Activated CD8-positive, alpha-beta T cell treated with anti-CD3 and anti-CD28 coated beads for 36 hours (primary cell): ENCODE results near the gene SORL1. TPM values are rescaled to one million over a fixed set of nuclear protein-coding genes. Genes with fewer than 3 reads are reported as not detected.

Experiments used
- ATAC-seq: fragments of 200-7000 bp; cut with Tn5 transposase; one replicate; pipeline ENCODE4 v1.10.0; 2021; ENCODE audit warnings: mild to moderate bottlenecking, moderate library complexity
- CTCF ChIA-PET: fragments of 350-600 bp; sonication (Branson Sonifier 250); formaldehyde crosslinking; loops from one replicate; lab custom pipeline; 2021; ENCODE audit warnings: antibody characterized with exemption; lab: Charles Lee
- POLR2A ChIA-PET: fragments of 350-600 bp; sonication (Branson Sonifier 250); formaldehyde crosslinking; loops from one replicate; lab custom pipeline; 2021; ENCODE audit warnings: antibody characterized with exemption; lab: Charles Lee
- DNase-seq: peaks from one replicate; pipeline ENCODE4 v3.0.0-alpha.2; 2020
- H3K27ac Mint-ChIP-seq: one replicate; pipeline ENCODE4 v1.8.0; 2021; ENCODE audit warnings: mild to moderate bottlenecking, mixed read lengths
- H3K27me3 Mint-ChIP-seq: one replicate; pipeline ENCODE4 v1.8.0; 2021; ENCODE audit warnings: mixed read lengths
- H3K36me3 Mint-ChIP-seq: one replicate; pipeline ENCODE4 v1.8.0; 2021; ENCODE audit warnings: low read depth, mixed read lengths
- H3K4me1 Mint-ChIP-seq: one replicate; pipeline ENCODE4 v1.8.0; 2021; ENCODE audit warnings: low read depth, mixed read lengths
- H3K4me3 Mint-ChIP-seq: one replicate; pipeline ENCODE4 v1.8.0; 2021; ENCODE audit warnings: mild to moderate bottlenecking, moderate library complexity, mixed read lengths
- H3K9me3 Mint-ChIP-seq: one replicate; pipeline ENCODE4 v1.8.0; 2021; ENCODE audit warnings: mixed read lengths
- intact Hi-C: fragments of 100-400 bp; cut with micrococcal nuclease; formaldehyde crosslinking; loops from one replicate; pipeline ENCODE4 v1.10.0; 2022
- total RNA-seq, 2 experiments: library from RNA; stranded (reverse); gene quantifications; one replicate each; pipeline ENCODE4 v1.2.3, GENCODE V29; 2021
- TF ChIP-seq, protein P1 (sequence below): fragments of 200-600 bp; IDR thresholded peaks from one replicate; pipeline ENCODE4 v1.8.0; 2022; ENCODE audit warnings: antibody characterized with exemption, mild to moderate bottlenecking

The SORL1 gene
- total RNA-seq, 2 experiments from 2014 or later: 61.1 to 64.6 TPM

DNA sequence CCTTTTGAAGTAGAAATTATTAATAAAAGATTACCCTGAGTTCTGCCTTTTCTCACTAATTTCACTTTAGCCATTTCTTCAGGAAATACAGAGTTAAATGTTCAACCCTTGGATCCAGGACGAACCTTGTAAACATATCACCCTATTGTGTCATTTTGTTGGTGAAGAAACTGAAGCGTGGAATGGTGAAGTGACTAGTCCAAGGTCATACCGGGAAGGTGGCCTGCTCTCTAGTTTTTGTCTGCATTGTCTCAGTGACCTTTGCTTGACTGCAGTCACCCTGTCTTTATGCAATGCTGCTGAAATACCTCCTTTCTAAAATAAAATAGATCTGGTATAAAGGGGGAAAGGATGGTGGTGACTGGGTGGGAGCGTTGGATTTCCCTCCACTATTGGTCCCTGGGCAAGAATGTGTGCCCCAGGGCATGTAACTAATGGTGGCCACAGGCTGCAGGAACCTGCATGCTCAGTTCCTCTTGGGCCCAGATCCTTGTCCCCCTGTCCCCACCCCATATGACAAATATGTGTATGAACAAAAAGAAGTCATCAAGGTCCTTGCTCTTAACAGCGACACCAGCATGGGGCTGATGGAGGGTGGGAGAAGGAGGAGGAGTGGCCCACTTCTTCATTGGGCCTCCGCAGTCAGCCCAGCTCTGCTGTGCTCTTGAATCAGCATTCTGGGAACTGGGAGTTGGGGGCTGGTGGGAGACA is 1.6 kb downstream of the SORL1 start:
- peaks cover 43% of the 10 kb centered on the region for H3K36me3 Mint-ChIP-seq
- H3K27ac Mint-ChIP-seq: peak overlapping the region; percentile 98
- TF ChIP-seq, protein P1, sequence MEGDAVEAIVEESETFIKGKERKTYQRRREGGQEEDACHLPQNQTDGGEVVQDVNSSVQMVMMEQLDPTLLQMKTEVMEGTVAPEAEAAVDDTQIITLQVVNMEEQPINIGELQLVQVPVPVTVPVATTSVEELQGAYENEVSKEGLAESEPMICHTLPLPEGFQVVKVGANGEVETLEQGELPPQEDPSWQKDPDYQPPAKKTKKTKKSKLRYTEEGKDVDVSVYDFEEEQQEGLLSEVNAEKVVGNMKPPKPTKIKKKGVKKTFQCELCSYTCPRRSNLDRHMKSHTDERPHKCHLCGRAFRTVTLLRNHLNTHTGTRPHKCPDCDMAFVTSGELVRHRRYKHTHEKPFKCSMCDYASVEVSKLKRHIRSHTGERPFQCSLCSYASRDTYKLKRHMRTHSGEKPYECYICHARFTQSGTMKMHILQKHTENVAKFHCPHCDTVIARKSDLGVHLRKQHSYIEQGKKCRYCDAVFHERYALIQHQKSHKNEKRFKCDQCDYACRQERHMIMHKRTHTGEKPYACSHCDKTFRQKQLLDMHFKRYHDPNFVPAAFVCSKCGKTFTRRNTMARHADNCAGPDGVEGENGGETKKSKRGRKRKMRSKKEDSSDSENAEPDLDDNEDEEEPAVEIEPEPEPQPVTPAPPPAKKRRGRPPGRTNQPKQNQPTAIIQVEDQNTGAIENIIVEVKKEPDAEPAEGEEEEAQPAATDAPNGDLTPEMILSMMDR: no peak
- intact Hi-C loops: loop anchor here (5.0 to 10.0 kb wide), 2 partner anchors 129 to 139 kb away; no protein-coding TSS in a partner anchor
- ChIA-PET POLR2A (interaction anchor here (1.0 to 9.1 kb wide), 2 partner anchors 12 to 147 kb away, joined by 3 to 180 read pairs; no protein-coding TSS in a partner anchor), CTCF (interaction anchor here (0.9 kb wide), 2 partner anchors 12 to 30 kb away, joined by 3 to 4 read pairs; no protein-coding TSS in a partner anchor)
- no peaks in the 10 kb centered on the region for H3K27me3 Mint-ChIP-seq
- H3K4me3 Mint-ChIP-seq: peak overlapping the region; percentile 95
- peaks cover 77% of the 10 kb centered on the region for H3K4me1 Mint-ChIP-seq
- H3K9me3 Mint-ChIP-seq: no peaks in the 10 kb centered on the region
- DNase-seq: peak; percentile 38
- ATAC-seq: no peak

DNA sequence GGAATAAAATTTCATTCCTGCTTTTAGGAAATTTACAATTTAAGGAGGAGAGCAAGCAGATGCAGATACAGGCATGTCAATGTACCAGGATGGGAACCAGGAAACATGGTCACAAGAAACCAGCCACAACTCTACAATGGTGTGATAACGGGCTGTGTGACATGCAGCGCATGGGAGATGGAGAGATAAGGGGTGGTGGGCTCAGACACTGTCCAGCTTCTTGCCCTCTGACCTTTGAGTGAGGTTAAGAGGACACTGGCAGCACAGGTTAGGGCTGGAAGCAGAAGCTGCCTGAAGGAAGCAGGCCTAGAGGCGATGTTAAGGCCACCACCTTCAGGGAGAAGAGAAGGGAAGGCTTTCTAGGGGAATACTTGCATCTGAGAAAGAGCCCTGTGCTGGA is 3.0 kb downstream of the SORL1 start:
- TF ChIP-seq, protein P1: no peak
- ChIA-PET POLR2A (interaction anchor here (9.1 kb wide), 1 partner anchor 10 kb away, joined by 180 read pairs; no protein-coding TSS in a partner anchor), CTCF (no interaction called here)

DNA sequence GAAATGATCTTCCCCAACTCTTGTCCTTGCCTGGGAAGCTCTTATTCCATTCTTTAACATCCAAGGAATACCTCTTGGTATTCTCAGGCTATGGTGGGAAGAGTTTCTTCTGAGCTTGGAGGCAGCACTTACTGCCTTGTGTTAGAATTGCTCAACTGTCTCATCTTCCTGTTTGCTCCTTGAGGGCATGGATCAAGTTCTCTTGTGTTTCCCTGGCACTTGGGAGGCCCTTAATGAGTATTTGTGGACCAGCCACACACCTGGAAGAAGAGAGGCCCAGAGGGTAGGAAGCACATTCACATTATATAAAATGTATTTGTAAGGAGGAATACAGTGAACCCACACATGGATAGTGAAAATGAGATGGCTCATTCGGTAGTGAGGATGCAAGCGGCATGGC is 4.0 kb downstream of the SORL1 start:
- CTCF ChIA-PET: interaction anchor here (1.5 to 2.1 kb wide), 2 partner anchors 9 to 11 kb away, joined by 3 to 17 read pairs; no protein-coding TSS in a partner anchor
- H3K27me3 Mint-ChIP-seq: no peaks in the 10 kb centered on the region

More for the DNA sequence above, 3.0 kb downstream of the SORL1 start:
- no peak for DNase-seq
- Mint-ChIP-seq H3K4me3 (peak overlapping the region; percentile 95), H3K27ac (peak overlapping the region; percentile 98), H3K9me3 (no peaks in the 10 kb centered on the region), H3K4me1 (peaks cover 77% of the 10 kb centered on the region), H3K27me3 (no peaks in the 10 kb centered on the region), H3K36me3 (peaks cover 45% of the 10 kb centered on the region)
- ATAC-seq: no peak
- intact Hi-C loops: loop anchor here (10.0 kb wide), 1 partner anchor 130 kb away; no protein-coding TSS in a partner anchor

DNA sequence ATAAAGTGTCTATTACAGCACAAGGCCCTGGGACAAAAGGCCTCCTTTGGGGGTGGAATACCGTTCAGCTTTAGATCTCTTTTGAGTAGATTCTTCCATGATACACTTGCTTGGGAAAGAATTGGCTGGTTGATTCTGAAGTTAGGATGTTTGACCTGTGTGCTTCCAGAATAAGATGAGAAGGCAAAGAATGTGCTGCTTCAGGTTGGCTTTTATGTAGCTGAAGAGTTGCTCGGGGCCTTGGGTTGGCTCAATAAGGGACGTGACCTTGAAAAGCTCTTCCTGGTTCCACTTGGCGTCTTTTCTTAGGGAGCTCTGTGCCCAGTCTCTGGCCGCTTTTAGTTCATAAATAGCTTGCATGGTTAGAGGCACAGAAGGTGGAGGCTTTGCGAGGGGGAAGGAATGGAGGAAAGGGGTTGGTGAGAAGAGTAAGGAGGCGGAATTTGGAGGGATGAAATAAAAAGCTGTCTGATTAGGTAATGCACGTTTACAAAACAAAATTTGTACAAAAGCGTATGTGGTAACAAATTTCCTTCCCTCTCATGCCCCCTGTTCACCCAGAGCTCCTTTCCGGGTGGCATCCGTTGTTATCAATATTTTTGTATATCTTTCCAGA is 4.8 kb downstream of the SORL1 start:
- ChIA-PET CTCF (interaction anchor here (0.6 to 2.1 kb wide), 4 partner anchors 10 to 133 kb away, joined by 3 to 17 read pairs (median 3); no protein-coding TSS in a partner anchor), POLR2A (interaction anchor here (1.0 to 9.1 kb wide), 5 partner anchors 7 to 104 kb away, joined by 3 to 180 read pairs (median 3); no protein-coding TSS in a partner anchor)
- DNase-seq (no peak), ATAC-seq (no peak)
- peak overlapping the region; percentile 3 for H3K4me3 Mint-ChIP-seq
- peaks cover 81% of the 10 kb centered on the region for H3K4me1 Mint-ChIP-seq
- H3K9me3 Mint-ChIP-seq: no peaks in the 10 kb centered on the region
- intact Hi-C loops: loop anchor here (10.0 kb wide), 1 partner anchor 132 kb away; no protein-coding TSS in a partner anchor
- TF ChIP-seq, protein P1: no peak
- no peaks in the 10 kb centered on the region for H3K27me3 Mint-ChIP-seq
- H3K27ac Mint-ChIP-seq: peak overlapping the region; percentile 87
- H3K36me3 Mint-ChIP-seq: peaks cover 48% of the 10 kb centered on the region

More for the DNA sequence above, 4.0 kb downstream of the SORL1 start:
- Mint-ChIP-seq H3K9me3 (no peaks in the 10 kb centered on the region), H3K4me3 (peak overlapping the region; percentile 39), H3K4me1 (peaks cover 77% of the 10 kb centered on the region), H3K27ac (peak overlapping the region; percentile 98), H3K36me3 (peaks cover 48% of the 10 kb centered on the region)
- TF ChIP-seq, protein P1: no peak
- intact Hi-C loops: loop anchor here (10.0 kb wide), 1 partner anchor 131 kb away; no protein-coding TSS in a partner anchor
- ATAC-seq (no peak), DNase-seq (no peak)
- POLR2A ChIA-PET: interaction anchor here (0.8 to 9.1 kb wide), 2 partner anchors 9 to 61 kb away, joined by 3 to 180 read pairs; no protein-coding TSS in a partner anchor
